ENCODE results near the gene KIAA0753. TPM values are rescaled to one million over a fixed set of nuclear protein-coding genes. Genes with fewer than 3 reads are reported as not detected.

Gene KIAA0753
- total RNA-seq, 1 donor: 14.4 TPM

GRCh38 chr17:6683081-6683684, 42.7 kb upstream of the KIAA0753 start:
- TF ChIP-seq CTCF (IDR thresholded peaks at IDR 0.05; ENCODE audit: insufficient read depth, low read length): no peak
- H3K4me3 ChIP-seq (ENCODE audit: low read depth, low read length): no peak overlapping the region
- DNase-seq (ENCODE audit: low read depth): no peak

GRCh38 chr17:6682339-6682738, 41.8 kb upstream of the KIAA0753 start:
- TF ChIP-seq CTCF (IDR thresholded peaks at IDR 0.05; ENCODE audit: insufficient read depth, low read length): no peak
- no peak for DNase-seq (ENCODE audit: low read depth)
- H3K4me3 ChIP-seq (ENCODE audit: low read depth, low read length): no peak overlapping the region

DNA sequence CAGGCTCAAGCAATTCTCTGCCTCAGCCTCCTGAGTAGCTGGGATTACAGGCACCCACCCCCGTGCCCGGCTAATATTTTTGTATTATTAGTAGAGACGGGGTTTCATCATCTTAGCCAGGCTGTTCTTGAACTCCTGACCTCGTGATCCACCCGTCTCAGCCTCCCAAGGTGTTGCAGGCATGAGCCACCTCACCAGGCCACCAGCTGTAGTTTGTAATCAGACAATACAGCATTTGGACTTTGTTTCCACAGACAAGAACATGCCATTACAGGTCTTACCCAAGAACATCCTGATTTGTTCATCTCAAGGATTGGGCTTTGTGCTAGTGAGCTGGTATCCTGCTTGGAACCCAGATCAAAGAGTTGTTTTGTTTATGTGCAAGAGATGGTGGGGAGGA, 41.2 kb upstream of the KIAA0753 start:
- no peak overlapping the region for H3K4me3 ChIP-seq (ENCODE audit: low read depth, low read length)
- no peak for DNase-seq (ENCODE audit: low read depth)
- no peak for TF ChIP-seq CTCF (IDR thresholded peaks at IDR 0.05; ENCODE audit: insufficient read depth, low read length)

GRCh38 chr17:6681176-6681575, 40.7 kb upstream of the KIAA0753 start:
- TF ChIP-seq CTCF (IDR thresholded peaks at IDR 0.05; ENCODE audit: insufficient read depth, low read length): no peak
- DNase-seq (ENCODE audit: low read depth): no peak
- H3K4me3 ChIP-seq (ENCODE audit: low read depth, low read length): no peak overlapping the region

GRCh38 chr17:6679241-6679640, 38.7 kb upstream of the KIAA0753 start:
- no peak for TF ChIP-seq CTCF (IDR thresholded peaks at IDR 0.05; ENCODE audit: insufficient read depth, low read length)
- DNase-seq (ENCODE audit: low read depth): no peak
- no peak overlapping the region for H3K4me3 ChIP-seq (ENCODE audit: low read depth, low read length)

DNA sequence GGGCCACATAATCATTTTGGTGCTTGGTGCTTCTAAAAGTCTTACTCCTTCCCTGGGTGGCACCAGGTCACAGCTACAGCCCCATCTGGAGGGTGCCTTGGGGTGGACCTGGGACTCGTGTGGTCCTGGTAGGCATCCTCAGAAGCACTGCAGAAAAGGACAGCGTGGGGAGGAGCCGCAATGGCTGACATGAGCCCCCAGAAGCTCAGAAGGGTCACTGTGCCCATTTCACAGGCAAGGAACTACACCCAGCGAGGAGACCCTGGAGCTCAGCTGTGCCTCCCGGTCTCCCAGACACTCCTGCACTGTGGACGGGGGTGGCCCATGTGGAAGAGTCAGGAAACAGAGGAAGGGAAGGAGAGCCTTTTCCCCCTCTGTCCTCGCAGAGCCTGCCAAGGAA, 37.4 kb upstream of the KIAA0753 start:
- TF ChIP-seq CTCF (IDR thresholded peaks at IDR 0.05; ENCODE audit: insufficient read depth, low read length): no peak
- no peak overlapping the region for H3K4me3 ChIP-seq (ENCODE audit: low read depth, low read length)
- no peak for DNase-seq (ENCODE audit: low read depth)
